Measurements from ENCODE around the gene AURKAIP1. TPM values are rescaled to one million over a fixed set of nuclear protein-coding genes. Genes with fewer than 3 reads are reported as not detected.

The AURKAIP1 gene
- total and polyA plus RNA-seq, 9 of the 15 experiments (the other 6 are each of a cell fraction or from before 2014, with no cell fraction given): 7.8 to 478 (median 92.0) TPM

GRCh38 chr1:1334835-1335234 lies 40.2 kb downstream of the AURKAIP1 start (continued):
- TF ChIP-seq TSHZ1 (CRISPR knock-in tag; IDR thresholded peaks at IDR 0.05) (no peak), ZNF764 (CRISPR knock-in tag; IDR thresholded peaks at IDR 0.05; ENCODE audit: low read depth) (no peak), ZBTB12 (CRISPR knock-in tag; IDR thresholded peaks at IDR 0.05) (no peak), MYC (IDR thresholded peaks at IDR 0.05; ENCODE audit: low read depth, low read length) (no peak), MYC (CRISPR knock-in tag; IDR thresholded peaks at IDR 0.05; ENCODE audit: borderline replicate concordance, low read depth) (no peak), SMC3 (conservative IDR thresholded peaks at IDR 0.05; ENCODE audit: insufficient read depth, low read depth, low read length) (no peak), THRA (IDR thresholded peaks at IDR 0.05) (no peak), MITF (IDR thresholded peaks at IDR 0.05) (no peak), HOXB6 (CRISPR knock-in tag; IDR thresholded peaks at IDR 0.05; ENCODE audit: borderline replicate concordance) (no peak), ZBTB5 (IDR thresholded peaks at IDR 0.05) (no peak), CHCHD3 (CRISPR knock-in tag; IDR thresholded peaks at IDR 0.05) (no peak), RBM39 (optimal IDR thresholded peaks at IDR 0.05; ENCODE audit: low read depth, low read length) (no peak), ZNF41 (CRISPR knock-in tag; conservative IDR thresholded peaks at IDR 0.05) (no peak), MCM2 (IDR thresholded peaks at IDR 0.05; ENCODE audit: low read depth) (no peak), CTCFL (IDR thresholded peaks at IDR 0.05; ENCODE audit: borderline replicate concordance, insufficient read depth, low read depth, low read length, poor library complexity, severe bottlenecking) (no peak), MYNN (IDR thresholded peaks at IDR 0.05) (no peak; the same call in 1 of the 2 replicates), MYNN (CRISPR knock-in tag; IDR thresholded peaks at IDR 0.05) (peak; percentile 76), NFRKB (IDR thresholded peaks at IDR 0.05; ENCODE audit: low read depth) (no peak)

Data from K562 (cell line).